A673 (cell line): Measurements from ENCODE around the gene GSAP.

Source experiments
- EZH2 ChIP-seq: fragments of 200-600 bp; sonication (generic); IDR thresholded peaks from 2 replicates; pipeline ENCODE4 v1.6.1; 2017; ENCODE audit warnings: borderline replicate concordance, low read depth, mild to moderate bottlenecking, mixed read lengths, antibody characterized with exemption, low read length; ENCODE audit not compliant: poor library complexity, severe bottlenecking
- TF ChIP-seq, protein P1 (sequence below): fragments of 300-800, 200-600 bp; sonication (generic); conservative IDR thresholded peaks from 2 replicates; pipeline ENCODE4 v1.5.1; 2017; ENCODE audit warnings: low read depth, mild to moderate bottlenecking, antibody characterized with exemption, low read length, moderate library complexity, mixed read lengths

DNA sequence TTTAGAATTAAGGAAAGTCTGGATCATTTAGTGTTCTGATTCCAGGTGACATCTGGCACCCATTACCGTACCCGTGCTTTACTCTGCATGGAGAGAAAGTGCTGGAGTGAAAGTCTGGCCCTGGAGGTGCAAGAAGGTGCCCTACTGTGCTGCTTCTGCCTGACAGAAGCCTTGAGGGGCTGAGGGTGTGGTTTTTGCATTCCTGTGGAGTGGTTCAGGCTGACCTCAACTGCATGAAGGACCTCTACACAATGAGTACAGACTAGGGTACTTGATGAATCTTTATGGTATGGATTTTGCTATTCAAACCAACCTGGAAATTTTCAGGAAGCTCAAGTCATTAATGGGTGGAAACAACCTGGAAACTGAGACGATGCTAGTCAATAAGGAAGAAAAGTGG, 45.1 kb upstream of the GSAP start:
- TF ChIP-seq EZH2: no peak
- TF ChIP-seq, protein P1, sequence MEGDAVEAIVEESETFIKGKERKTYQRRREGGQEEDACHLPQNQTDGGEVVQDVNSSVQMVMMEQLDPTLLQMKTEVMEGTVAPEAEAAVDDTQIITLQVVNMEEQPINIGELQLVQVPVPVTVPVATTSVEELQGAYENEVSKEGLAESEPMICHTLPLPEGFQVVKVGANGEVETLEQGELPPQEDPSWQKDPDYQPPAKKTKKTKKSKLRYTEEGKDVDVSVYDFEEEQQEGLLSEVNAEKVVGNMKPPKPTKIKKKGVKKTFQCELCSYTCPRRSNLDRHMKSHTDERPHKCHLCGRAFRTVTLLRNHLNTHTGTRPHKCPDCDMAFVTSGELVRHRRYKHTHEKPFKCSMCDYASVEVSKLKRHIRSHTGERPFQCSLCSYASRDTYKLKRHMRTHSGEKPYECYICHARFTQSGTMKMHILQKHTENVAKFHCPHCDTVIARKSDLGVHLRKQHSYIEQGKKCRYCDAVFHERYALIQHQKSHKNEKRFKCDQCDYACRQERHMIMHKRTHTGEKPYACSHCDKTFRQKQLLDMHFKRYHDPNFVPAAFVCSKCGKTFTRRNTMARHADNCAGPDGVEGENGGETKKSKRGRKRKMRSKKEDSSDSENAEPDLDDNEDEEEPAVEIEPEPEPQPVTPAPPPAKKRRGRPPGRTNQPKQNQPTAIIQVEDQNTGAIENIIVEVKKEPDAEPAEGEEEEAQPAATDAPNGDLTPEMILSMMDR: no peak
